NCI-H2196 treated with DMSO at 0.1 percent for 48 hours (cell line): ENCODE results near the gene CSNK1D.
"Not testable (repeated sequence)": the region's sequence is repeated elsewhere in the genome, so short reads cannot be mapped to it uniquely, and the experiment has no call there.

Experiments used
- DNase-seq: peaks from one replicate; lab custom pipeline; 2025; ENCODE audit not compliant: unreplicated experiment; lab: John Stamatoyannopoulos, UW

The CSNK1D gene

GRCh38 chr17:82275326-82275725 is 1.8 kb upstream of the CSNK1D start:
- DNase-seq: no peak

GRCh38 chr17:82274134-82275020 is 877 bp upstream of the CSNK1D start:
- no peak for DNase-seq

DNA sequence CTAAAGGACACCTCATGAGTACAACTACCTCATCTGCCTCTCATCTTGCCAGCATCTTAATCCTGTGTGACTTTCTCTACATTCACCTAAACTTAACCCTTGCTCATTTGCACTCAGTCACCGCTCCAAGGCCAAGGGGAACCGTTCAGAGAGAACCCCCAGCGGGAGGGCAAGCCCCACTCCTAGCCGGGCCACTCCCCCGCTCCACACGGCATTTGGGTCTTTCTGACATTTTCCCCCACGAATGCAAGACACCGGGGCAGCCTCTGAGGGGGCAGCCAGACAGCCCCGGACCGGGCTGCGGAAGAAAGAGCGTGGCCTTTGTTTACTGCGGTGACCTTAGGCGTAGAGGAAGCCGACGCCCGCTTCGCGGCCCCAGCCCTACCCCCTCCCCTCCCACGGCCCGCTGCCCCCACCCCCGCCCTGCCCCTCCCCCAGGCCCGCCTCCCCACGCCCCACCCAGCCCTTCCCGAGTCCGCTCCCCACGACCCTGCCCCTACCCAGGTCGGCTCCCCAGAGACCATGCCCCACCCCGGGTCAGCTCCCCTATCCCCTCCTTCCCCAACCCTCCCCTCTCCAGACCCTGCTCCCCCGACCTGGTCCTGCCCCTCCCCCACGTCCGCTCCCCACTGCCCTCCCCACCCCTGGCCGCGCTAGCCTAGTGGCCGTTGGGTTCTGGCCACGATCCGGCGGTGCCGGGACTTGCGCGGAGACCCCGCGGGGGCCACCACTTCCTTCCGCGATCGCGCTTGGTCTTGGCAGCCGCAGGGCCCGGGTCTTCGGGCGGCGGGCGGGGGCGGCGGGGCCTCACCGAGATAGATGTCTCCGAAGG is 789 bp downstream of the CSNK1D start:
- no peak for DNase-seq

DNA sequence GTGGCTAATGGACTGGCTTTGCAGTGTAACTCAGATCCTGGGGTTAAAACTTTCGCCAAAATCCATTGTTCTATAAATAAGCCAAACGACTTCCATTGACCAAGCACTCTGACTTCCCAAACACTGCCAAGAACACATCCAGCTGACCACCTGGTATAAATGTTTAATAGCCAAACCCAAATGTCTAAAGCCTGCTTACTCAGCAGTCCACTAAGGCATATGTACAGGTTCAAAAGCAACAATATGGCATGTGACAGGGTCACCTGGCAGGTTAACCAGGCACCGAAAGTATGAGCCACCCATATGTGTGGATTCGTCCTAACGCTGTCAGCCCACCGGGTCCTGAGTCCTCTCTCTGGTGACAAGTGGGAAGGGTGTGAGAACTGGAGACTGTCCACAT is 2.1 kb downstream of the CSNK1D start:
- no peak for DNase-seq

DNA sequence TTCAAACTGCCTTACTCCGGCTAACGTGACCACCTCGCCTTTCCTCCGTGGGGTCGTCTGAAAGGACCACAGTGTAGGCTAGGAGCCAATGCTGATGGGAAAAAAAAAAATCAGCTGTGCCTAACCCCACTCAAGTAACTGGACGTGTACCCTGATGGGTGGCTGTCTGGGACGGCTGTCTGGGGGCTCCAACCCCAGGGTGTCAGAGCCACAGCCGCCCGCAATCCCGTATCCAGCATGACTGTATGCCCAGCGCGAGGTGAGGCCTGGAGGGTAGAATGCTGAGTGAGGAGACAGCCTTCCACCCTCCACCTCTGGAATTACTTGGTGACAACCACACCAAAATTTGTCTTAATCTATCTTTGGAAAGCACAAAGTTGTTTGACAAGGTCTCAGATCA is 2.8 kb downstream of the CSNK1D start:
- no peak for DNase-seq

DNA sequence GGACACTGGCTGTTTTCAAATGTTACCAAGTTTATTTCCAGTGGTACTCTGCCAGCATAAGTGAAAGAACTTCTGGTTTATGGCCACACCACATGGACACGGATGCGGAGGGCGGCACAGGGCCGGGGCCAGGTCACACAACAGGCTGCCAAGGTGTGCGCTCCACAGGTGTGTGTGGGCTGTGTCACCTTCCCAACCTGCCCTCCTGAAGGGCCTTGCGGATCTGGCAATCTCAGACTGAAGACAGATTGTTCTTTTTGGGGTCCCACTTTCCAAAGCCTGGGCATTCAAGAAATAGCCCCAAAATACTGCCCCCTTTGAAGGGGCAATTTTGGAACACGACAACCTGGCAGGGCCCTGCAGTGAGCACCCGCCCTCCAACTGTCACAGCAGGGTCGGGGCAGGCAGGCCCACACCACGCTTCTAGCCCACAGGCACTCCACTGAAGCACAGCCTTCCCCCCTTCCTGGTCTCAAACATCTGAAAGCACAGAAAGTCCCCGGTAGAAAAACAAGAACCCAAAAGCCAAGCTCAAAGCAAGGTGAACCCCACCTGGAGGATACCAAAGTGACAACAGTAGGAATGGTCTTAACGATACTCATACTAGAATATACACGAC is 3.5 kb downstream of the CSNK1D start:
- DNase-seq: no peak

GRCh38 chr17:82269138-82269881 is 4.2 kb downstream of the CSNK1D start:
- DNase-seq: no peak

- peak; percentile 94 for DNase-seq
These were observed 5.7 kb downstream of the CSNK1D start for GRCh38 chr17:82267575-82268379.

DNA sequence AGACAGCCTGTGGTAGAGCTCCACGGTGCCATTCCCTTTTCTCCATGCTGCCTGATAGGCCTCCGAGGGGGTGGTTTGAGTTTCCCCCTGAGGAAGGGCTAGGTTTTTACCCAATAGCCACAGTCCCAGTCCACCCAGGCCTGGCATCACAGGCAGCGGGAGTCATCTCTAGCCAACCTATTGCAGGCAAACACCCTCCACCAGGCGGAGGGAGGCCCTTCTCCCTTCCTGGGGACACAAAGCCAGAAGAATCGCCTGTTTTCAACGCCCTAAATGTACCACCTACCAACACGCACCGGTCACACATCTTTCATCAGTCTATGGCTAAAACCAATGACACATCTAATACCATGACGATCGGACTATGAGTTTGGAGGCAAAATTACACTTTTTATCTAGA is 7.4 kb downstream of the CSNK1D start:
- no peak for DNase-seq

- no peak for DNase-seq
These were observed 9.9 kb downstream of the CSNK1D start for GRCh38 chr17:82263641-82264040.

GRCh38 chr17:82262344-82262743 is 11.2 kb downstream of the CSNK1D start:
- DNase-seq: no peak

DNA sequence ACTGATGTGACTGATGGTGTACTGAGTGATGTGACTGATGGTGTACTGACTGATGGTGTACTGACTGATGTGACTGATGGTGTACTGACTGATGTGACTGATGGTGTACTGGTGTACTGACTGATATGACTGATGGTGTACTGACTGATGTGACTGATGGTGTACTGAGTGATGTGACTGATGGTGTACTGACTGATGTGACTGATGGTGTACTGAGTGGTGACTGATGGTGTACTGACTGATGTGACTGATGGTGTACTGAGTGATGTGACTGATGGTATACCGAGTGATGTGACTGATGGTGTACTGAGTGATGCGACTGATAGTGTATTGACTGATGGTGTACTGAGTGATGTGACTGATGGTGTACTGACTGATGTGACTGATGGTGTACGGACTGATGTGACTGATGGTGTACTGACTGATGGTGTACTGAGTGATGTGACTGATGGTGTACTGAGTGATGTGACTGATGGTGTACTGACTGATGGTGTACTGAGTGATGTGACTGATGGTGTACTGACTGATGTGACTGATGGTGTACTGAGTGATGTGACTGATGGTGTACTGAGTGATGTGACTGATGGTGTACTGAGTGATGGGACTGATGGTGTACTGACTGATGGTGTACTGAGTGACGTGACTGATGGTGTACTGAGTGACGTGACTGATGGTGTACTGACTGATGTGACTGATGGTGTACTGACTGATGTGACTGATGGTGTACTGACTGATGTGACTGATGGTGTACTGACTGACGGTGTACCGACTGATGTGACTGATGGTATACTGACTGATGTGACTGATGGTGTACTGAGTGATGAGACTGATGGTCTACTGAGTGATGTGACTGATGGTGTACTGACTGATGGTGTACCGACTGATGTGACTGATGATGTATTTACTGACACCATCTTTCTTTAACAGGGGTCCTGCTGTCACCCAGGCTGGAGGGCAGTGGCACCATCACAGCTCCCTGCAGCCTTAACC is 13.2 kb downstream of the CSNK1D start:
- DNase-seq: not testable (repeated sequence)

DNA sequence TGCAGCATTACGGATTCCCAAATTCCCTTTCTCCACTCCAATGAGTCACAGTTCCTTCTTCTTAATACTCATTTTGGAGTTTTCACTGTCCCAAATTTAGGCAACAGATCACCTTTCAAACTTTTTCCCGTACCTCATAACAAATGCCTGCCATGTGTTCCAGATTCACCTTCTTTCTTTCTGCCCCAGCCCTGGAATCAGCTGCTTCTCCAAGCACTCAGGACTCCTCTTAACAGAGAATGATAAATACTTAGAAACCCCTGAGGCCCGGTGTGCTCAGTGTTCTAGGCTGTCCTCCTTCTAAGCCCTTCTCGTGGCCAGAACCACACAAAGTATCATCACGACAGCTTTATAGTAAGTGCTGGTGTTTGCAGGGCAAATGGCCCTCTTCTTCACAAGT is 14.9 kb downstream of the CSNK1D start:
- DNase-seq: no peak

GRCh38 chr17:82257473-82257872 is 16.0 kb downstream of the CSNK1D start:
- no peak for DNase-seq

DNA sequence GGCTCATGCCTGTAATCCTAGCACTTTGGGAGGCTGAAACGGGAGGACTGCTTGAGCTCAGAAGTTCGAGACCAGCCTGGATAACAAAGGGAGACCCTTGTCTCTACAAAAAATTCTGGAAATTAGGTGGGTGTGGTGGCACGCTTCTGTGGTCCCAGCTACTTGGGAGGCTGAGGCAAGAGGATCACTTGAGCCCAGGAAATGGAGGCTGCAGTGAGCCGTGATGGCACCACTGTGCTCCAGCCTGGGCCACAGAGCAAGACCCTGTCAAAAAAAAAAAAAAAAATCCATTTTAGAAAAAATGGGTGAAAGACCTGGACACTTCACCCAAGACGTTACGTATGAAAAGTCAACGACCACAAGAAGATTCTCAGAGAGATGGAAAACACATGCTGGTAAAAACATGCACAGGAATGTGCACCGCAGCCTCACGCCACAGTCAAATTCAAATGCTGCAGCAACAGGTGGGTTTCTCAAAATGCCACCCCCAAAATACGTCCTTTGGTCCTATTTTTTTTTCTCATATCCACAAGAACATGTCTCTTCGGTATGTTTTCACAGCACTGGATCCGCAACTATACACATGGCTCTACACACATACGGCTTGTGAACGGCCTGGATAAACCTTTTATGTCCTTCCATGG is 17.1 kb downstream of the CSNK1D start:
- DNase-seq: no peak

GRCh38 chr17:82255402-82255972 is 18.0 kb downstream of the CSNK1D start:
- DNase-seq: no peak

DNA sequence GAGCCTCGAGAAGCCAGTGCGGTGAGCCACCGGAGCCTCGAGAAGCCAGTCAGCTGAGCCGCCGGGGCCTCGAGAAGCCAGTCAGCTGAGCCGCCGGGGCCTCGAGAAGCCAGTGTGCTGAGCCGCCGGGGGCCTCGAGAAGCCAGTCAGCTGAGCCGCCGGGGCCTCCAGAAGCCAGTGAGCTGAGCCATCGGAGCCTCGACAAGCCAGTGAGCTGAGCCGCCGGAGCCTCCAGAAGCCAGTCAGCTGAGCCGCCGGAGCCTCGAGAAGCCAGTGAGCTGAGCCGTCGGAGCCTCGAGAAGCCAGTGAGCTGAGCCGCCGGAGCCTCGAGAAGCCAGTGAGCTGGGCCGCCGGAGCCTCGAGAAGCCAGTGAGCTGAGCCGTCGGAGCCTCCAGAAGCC is 18.8 kb downstream of the CSNK1D start:
- not testable (repeated sequence) for DNase-seq

DNA sequence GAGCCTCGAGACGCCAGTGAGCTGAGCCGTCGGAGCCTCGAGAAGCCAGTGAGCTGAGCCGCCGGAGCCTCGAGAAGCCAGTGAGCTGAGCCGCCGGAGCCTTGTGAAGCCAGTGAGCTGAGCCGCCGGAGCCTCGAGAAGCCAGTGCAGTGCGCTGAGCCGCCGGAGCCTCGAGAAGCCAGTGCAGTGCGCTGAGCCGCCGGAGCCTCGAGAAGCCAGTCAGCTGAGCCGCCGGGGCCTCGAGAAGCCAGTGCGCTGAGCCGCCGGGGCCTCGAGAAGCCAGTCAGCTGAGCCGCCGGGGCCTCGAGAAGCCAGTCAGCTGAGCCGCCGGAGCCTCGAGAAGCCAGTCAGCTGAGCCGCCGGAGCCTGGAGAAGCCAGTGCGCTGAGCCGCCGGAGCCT is 19.4 kb downstream of the CSNK1D start:
- DNase-seq: not testable (repeated sequence)
